Measurements from ENCODE around the gene LRMDA.

The LRMDA gene

GRCh38 chr10:75925999-75926398 lies 494.6 kb downstream of the LRMDA start:
- DNase-seq (ENCODE audit: low read depth) = no peak

- DNase-seq (ENCODE audit: low read depth) = no peak
These were observed 495.3 kb downstream of the LRMDA start for GRCh38 chr10:75926763-75927162.

- DNase-seq (ENCODE audit: low read depth) = no peak
These were observed 496.8 kb downstream of the LRMDA start for GRCh38 chr10:75928231-75928630.

- DNase-seq (ENCODE audit: low read depth) = no peak
These were observed 498.3 kb downstream of the LRMDA start for GRCh38 chr10:75929630-75930161.

- DNase-seq (ENCODE audit: low read depth) = no peak
These were observed 501.5 kb downstream of the LRMDA start for GRCh38 chr10:75932921-75933320.

- no peak for DNase-seq (ENCODE audit: low read depth)
These were observed 503.8 kb downstream of the LRMDA start for GRCh38 chr10:75935240-75935639.

- DNase-seq (ENCODE audit: low read depth) = no peak
These were observed 504.4 kb downstream of the LRMDA start for GRCh38 chr10:75935650-75936400.

- no peak for DNase-seq (ENCODE audit: low read depth)
These were observed 505.4 kb downstream of the LRMDA start for GRCh38 chr10:75936841-75937240.

- no peak for DNase-seq (ENCODE audit: low read depth)
These were observed 506.4 kb downstream of the LRMDA start for GRCh38 chr10:75937823-75938222.

- DNase-seq (ENCODE audit: low read depth) = no peak
These were observed 507.1 kb downstream of the LRMDA start for GRCh38 chr10:75938380-75939122.

- DNase-seq (ENCODE audit: low read depth) = no peak
These were observed 508.1 kb downstream of the LRMDA start for GRCh38 chr10:75939541-75939940.

GRCh38 chr10:75940742-75941141 lies 509.3 kb downstream of the LRMDA start:
- no peak for DNase-seq (ENCODE audit: low read depth)

- DNase-seq (ENCODE audit: low read depth) = no peak
These were observed 509.9 kb downstream of the LRMDA start for GRCh38 chr10:75941223-75941801.

- no peak for DNase-seq (ENCODE audit: low read depth)
These were observed 512.6 kb downstream of the LRMDA start for GRCh38 chr10:75944061-75944460.

GRCh38 chr10:75948583-75948982 lies 517.2 kb downstream of the LRMDA start:
- DNase-seq (ENCODE audit: low read depth) = no peak

GRCh38 chr10:75950307-75950706 lies 518.9 kb downstream of the LRMDA start:
- DNase-seq (ENCODE audit: low read depth) = no peak

GRCh38 chr10:75950997-75951589 lies 519.7 kb downstream of the LRMDA start:
- DNase-seq (ENCODE audit: low read depth) = no peak

- DNase-seq (ENCODE audit: low read depth) = no peak
These were observed 520.2 kb downstream of the LRMDA start for GRCh38 chr10:75951627-75952026.

GRCh38 chr10:75952093-75952492 lies 520.7 kb downstream of the LRMDA start:
- no peak for DNase-seq (ENCODE audit: low read depth)

GRCh38 chr10:75954486-75954885 lies 523.1 kb downstream of the LRMDA start:
- no peak for DNase-seq (ENCODE audit: low read depth)

- no peak for DNase-seq (ENCODE audit: low read depth)
These were observed 524.6 kb downstream of the LRMDA start for GRCh38 chr10:75955973-75956502.

GRCh38 chr10:75956624-75957023 lies 525.2 kb downstream of the LRMDA start:
- DNase-seq (ENCODE audit: low read depth) = peak; percentile 22
